ENCODE data around the gene LAMP2.

- peak; percentile 24 to 79 (median 72) for TF ChIP-seq CTCF (IDR thresholded peaks at IDR 0.05)
- TF ChIP-seq POLR2A (IDR thresholded peaks at IDR 0.05) = peak; percentile 24 to 62 (median 59)
Observed at GRCh38 chrX:120485638-120486520, 16.8 kb upstream of the LAMP2 start.

Measured in body of pancreas (tissue), 4 donors.